ENCODE measurements around the gene GARIN5A.

- TF ChIP-seq LEF1 (IDR thresholded peaks at IDR 0.05), result no peak
- TF ChIP-seq, protein P1, sequence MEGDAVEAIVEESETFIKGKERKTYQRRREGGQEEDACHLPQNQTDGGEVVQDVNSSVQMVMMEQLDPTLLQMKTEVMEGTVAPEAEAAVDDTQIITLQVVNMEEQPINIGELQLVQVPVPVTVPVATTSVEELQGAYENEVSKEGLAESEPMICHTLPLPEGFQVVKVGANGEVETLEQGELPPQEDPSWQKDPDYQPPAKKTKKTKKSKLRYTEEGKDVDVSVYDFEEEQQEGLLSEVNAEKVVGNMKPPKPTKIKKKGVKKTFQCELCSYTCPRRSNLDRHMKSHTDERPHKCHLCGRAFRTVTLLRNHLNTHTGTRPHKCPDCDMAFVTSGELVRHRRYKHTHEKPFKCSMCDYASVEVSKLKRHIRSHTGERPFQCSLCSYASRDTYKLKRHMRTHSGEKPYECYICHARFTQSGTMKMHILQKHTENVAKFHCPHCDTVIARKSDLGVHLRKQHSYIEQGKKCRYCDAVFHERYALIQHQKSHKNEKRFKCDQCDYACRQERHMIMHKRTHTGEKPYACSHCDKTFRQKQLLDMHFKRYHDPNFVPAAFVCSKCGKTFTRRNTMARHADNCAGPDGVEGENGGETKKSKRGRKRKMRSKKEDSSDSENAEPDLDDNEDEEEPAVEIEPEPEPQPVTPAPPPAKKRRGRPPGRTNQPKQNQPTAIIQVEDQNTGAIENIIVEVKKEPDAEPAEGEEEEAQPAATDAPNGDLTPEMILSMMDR (IDR thresholded peaks at IDR 0.05 in 2 of 3, conservative IDR thresholded peaks at IDR 0.05 in 1 of 3; ENCODE audit: insufficient read depth in 2 of 3, low read depth in 1 of 3, low read length in 3 of 3), result no peak
- TF ChIP-seq, protein P2, sequence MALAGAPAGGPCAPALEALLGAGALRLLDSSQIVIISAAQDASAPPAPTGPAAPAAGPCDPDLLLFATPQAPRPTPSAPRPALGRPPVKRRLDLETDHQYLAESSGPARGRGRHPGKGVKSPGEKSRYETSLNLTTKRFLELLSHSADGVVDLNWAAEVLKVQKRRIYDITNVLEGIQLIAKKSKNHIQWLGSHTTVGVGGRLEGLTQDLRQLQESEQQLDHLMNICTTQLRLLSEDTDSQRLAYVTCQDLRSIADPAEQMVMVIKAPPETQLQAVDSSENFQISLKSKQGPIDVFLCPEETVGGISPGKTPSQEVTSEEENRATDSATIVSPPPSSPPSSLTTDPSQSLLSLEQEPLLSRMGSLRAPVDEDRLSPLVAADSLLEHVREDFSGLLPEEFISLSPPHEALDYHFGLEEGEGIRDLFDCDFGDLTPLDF (CRISPR knock-in tag; IDR thresholded peaks at IDR 0.05), result no peak
Measured at GRCh38 chr19:50522881-50523280, 46.2 kb upstream of the GARIN5A start.
